NOMO-1 treated with dmso at 0.1 percent for 144 hours (cell line): Measurements from ENCODE around the gene ANKH.
"Not testable (repeated sequence)": the region's sequence is repeated elsewhere in the genome, so short reads cannot be mapped to it uniquely, and the experiment has no call there.

Source experiments
- DNase-seq: peaks from one replicate; lab custom pipeline; 2025; ENCODE audit not compliant: unreplicated experiment; lab: John Stamatoyannopoulos, UW

The ANKH gene

DNA sequence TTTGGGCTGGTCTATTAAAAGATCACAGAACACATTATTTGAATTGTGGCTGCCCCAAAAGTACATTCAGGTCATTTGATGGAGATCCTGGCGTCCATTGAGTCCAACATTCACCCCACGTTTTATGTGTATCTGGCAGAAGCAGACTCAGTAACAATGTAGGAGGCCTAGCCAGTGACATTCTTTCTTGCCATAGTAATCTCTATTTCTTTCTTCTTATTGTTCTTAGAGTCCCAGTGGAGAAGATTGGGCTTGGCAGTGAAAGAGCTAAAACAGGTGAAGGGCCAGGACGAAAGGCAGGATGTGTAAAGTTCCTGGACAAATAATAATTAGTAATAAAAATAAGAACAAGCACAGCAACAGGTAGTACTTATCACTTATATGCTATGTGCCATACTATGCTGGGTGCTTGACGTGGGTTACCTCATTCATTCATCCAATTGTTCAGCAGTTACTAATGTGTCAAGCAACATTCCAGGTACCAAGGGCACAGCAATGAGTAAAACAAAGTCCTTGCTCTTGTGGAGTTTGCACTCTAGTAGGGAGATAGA is 12.6 kb upstream of the ANKH start:
- no peak for DNase-seq

- DNase-seq = no peak
These were observed 11.3 kb upstream of the ANKH start for GRCh38 chr5:14882658-14883580.

GRCh38 chr5:14881826-14882225 is 10.2 kb upstream of the ANKH start:
- DNase-seq = no peak

GRCh38 chr5:14880688-14881087 is 9.1 kb upstream of the ANKH start:
- no peak for DNase-seq

DNA sequence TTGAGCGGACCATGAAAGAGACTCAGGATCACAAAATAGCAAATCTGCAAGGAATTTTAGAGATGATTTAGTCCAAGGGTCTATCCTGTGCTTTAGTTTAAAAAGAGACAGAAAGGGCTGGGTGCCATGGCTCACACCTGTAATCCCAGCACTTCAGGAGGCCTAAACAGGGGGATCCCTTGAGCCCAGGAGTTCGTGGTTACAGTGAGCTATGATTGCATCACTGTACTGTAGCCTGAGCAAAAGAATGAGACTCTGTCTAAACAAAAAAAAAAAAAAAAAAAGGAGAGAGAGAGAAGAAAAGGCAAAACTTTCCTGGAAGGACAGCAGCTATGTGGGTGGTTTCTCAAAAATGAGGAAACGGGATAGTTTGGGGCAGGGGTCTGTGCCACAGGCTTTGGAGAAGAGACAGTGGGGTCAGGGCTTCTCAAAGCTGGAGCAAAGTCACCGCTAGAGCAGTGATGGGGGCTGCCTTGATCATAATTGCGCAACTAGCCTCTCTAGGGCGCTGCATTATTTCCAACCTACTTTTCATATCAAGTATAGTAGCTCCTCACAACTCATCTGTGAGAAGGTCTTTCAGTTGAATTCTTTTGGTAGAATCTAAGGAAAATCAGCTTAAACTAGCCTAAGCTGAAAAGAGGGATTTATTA is 8.5 kb upstream of the ANKH start:
- DNase-seq = no peak

DNA sequence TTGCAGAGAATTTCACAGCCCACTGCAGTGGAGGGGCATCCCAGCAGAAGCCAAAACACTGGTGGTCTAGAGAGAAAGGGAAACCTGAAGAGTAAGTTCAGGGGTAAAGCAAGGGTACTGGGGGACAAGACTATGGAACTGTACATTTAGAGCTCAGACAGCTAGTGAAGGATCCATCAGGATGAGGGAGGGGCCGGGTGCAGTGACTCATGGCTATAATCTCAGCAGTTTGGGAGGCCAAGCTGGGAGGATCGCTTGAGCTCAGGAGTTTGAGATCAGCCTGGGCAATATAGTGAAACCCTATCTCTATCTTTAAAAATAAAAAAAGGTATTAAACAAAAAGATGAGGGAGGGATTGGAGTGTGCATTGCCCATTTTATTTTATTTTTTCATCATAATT is 7.8 kb upstream of the ANKH start:
- DNase-seq = no peak

- not testable (repeated sequence) for DNase-seq
These were observed 6.6 kb upstream of the ANKH start for GRCh38 chr5:14878192-14878591.

- DNase-seq = no peak
These were observed 4.5 kb upstream of the ANKH start for GRCh38 chr5:14876095-14876494.

GRCh38 chr5:14873790-14874189 is 2.2 kb upstream of the ANKH start:
- no peak for DNase-seq

DNA sequence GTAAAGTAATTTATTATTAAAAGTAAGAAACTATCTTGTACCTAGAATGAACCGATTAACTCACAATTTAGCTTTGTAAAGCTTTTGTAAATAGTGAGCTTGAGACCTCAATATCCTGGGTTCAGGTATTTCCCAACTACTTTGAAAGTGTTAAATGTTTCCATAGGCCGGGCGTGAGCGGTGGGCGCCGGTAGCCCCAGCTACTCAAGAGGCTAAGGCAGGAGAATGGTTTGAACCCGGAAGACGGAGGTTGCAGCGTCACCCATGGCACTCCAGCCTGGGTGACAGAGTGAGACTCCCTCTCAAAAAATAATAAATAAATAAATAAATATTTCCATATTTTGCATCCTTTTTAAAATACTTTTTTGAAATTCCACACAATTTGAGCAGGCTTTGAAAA is 1.5 kb upstream of the ANKH start:
- DNase-seq = no peak

GRCh38 chr5:14872070-14872989 is 752 bp upstream of the ANKH start:
- DNase-seq = peak; percentile 51

DNA sequence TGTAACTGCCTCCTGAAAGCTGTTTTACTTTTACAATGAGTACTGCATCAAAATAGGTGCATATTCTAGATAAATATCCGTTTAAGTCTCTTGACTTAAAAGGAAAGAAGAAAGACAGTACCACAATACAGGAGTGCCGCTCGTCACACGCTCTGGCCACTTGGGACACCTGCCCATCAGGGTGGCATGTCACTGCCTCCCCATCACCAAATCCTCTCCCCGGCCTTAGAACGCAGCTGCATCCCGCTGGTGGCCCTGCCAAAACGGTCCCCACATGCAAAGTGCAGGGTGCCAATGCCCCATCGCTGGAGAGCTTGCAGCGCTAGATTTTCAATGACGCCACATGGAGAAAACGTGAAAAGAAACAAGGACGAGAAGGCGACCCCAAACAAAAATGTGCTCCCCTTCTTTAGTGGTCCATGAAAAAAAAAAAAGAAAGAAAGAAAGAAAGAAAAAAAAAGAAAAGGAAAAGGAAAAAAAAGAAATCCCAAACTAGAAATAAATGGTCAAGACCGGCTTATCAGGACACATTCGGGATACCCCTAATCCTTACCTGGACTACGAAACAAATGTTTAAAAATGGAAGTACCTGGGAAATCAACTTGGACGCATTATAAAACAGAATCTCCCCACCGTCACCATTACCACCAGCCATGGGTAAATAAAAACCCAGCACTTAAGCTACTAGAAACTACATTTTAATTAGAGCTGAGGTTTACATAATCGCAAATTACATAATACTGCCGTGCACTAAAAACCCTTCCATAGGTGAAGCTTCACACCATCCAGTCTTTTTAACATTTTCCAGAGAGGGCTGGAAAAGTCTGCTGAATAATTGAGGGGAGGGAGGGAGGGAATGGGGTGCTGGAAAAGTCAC is 1.0 kb downstream of the ANKH start:
- no peak for DNase-seq

DNA sequence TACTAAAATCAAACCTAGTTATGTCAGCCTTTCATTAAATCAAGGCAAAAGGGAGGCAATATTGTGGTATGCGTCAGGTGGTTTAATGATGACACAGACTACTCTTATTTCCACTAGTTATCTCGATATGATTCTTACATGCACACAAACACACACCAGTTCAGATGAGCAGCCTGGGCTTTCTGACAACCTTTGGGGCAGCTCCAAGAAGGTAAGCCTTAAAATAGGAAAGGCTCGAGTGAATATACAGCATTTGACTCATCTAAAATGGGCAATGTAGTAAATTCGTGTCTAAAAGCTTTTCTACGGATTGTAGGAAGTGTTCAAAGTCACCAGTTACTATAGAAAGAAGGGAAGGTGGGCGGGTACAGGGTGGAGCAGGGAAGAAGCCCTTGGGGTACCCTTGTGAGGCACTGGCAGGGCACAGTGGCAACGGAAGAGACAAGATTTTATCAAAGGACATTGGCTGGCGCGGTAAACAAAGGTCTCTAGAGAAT is 1.9 kb downstream of the ANKH start:
- no peak for DNase-seq

DNA sequence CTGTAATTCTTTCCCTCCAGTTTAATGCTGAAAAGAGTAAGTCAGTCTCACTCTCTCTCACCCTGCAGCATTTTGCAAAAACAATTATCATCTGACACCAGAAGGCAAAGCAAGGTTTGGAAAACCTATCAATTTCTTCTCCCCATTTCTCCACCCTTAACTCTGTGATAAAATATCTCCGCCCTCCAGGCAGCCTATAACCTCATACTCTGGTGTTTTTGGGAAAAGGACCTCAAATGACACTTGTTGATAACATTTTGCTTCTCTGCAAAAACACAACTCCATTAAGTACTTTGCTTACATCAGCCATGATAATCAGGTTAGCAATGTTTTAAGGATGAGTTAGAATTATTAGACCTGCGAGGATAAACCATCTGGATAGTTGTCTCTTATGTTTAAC is 2.3 kb downstream of the ANKH start:
- no peak for DNase-seq

DNA sequence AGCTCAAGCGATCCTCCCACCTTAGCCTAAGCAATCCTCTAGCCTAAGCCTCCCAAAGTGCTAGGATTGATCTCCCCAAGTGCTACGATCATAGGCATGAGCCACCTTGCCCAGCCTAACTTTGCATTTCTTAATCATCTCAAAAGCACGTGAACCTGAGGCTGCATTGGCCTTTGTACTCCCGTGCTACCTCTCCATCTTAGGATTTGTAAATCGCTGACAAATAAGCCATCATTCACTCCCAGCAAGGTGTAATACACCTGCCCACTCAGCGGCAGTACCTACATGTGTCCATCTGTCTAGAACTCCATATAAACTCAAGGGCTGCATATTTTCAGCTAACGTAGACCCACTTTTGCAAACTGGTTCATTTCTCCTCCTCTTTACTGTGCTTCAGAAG is 2.8 kb downstream of the ANKH start:
- no peak for DNase-seq

- no peak for DNase-seq
These were observed 7.3 kb downstream of the ANKH start for GRCh38 chr5:14864181-14864812.

GRCh38 chr5:14863105-14863504 is 8.5 kb downstream of the ANKH start:
- no peak for DNase-seq

DNA sequence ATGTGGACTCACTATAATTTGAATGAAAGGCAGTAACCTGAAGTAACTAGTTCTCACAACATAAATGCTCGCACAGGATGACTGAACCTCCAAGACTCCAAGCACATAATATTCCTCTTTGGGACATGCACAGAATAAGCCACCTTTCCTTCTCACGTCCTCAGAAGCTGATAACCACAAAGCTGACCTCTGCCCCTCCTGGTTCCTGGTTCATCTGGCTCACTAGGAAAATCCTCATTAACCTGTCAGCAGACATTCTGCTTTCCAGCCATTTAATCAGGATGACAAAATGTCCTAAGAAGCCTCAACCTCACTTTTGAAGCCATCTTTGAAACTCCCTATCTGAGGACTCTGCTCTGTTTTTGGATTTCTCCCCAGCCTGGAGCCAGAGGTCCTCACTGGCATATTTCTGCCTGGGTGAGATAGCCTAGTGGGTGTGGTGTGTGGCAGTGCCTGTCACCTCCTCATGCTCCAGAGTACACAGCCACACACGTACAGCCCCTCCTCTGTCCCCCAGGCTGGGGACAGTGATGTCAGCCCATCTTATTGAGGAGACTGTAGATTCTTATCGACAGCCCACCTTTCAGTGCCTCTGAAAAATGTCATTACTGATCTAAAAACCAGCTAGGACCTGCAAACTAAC is 10.3 kb downstream of the ANKH start:
- DNase-seq = no peak

DNA sequence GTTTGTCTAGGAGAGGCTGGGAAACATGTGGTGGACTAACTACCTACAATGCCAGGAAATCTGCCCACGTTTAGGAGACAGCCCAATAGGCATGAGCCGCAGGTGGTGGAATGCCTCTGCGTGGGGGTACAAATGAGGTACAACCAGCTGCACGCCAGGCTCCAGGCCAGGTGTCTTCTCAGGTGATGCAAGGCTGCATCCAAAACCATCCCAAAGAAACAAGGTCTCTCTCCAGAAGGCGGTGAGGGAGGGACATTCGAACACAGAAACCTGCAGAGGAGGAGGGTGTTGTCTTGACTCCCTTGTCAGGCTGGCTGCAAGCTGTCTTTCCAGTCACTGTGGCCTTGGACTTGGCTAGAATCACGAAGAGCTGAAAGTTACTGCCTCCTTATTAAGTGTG is 11.6 kb downstream of the ANKH start:
- DNase-seq = no peak
